Breast epithelium (tissue), 4 donors: ENCODE data around the gene NAPSA. TPM values are rescaled to one million over a fixed set of nuclear protein-coding genes. Genes with fewer than 3 reads are reported as not detected.

Experiments used
- DNase-seq, 2 donors: peaks; one replicate each; pipeline ENCODE4 v3.0.0-alpha.2; 2019; ENCODE audit warnings: low spot score in 2 of 2
- H3K27ac ChIP-seq, 2 donors: fragments of 200-600 bp; sonication (generic) in 1 of 2; one replicate each; pipeline ENCODE4 v1.5.1; 2016 to 2019; ENCODE audit warnings: mild to moderate bottlenecking in 1 of 2
- H3K27me3 ChIP-seq, 2 donors: fragments of 200-600 bp; sonication (generic) in 1 of 2; one replicate each; pipeline versions ENCODE4 v1.5.1 to v1.6.0; 2017 to 2019; ENCODE audit warnings: control low read depth in 1 of 2, mild to moderate bottlenecking in 1 of 2
- H3K36me3 ChIP-seq: fragments of 200-600 bp; one replicate; pipeline ENCODE4 v1.5.1; 2019
- H3K4me1 ChIP-seq, 2 donors: fragments of 200-600 bp; sonication (generic); one replicate each; pipeline ENCODE4 v1.5.1; 2016 to 2019; ENCODE audit warnings: control low read depth in 1 of 2
- H3K4me3 ChIP-seq, 3 donors: fragments of 200-600 bp; sonication (generic); 1 replicate in 2 of 3; 2 replicates in 1 of 3; pipeline ENCODE4 v1.5.1; 2016 to 2019; ENCODE audit warnings: mild to moderate bottlenecking in 3 of 3, moderate library complexity in 2 of 3
- H3K9me3 ChIP-seq, 2 donors: fragments of 200-600 bp; sonication (generic) in 1 of 2; one replicate each; pipeline ENCODE4 v1.5.1; 2016 to 2019; ENCODE audit warnings: control low read depth in 1 of 2
- POLR2A ChIP-seq: fragments of 450-650 bp; IDR thresholded peaks from one replicate; pipeline ENCODE4 v1.6.1; 2016; ENCODE audit warnings: antibody characterized with exemption, mild to moderate bottlenecking, moderate library complexity
- POLR2AphosphoS5 ChIP-seq, 3 donors: sonication (generic); formaldehyde crosslinking; IDR thresholded peaks; one replicate each; pipeline ENCODE4 v1.6.1; 2017; ENCODE audit warnings: antibody characterized with exemption in 3 of 3
- intact Hi-C: fragments of 100-400 bp; cut with DNase I; formaldehyde crosslinking; loops from one replicate; pipeline ENCODE4 v1.15.1; 2023; ENCODE audit warnings: low total_unique reads
- total RNA-seq, 3 donors: library from RNA; depleted of rRNA; stranded (reverse); fragments of >200 nt; gene quantifications; one replicate each; pipeline ENCODE4 v1.1.0, GENCODE V29; 2016
- TF ChIP-seq, protein P1 (sequence below), 3 donors: fragments of 450-650 bp; IDR thresholded peaks; one replicate each; pipeline ENCODE4 v1.5.1; 2016 to 2017; ENCODE audit warnings: antibody characterized with exemption in 3 of 3, mild to moderate bottlenecking in 3 of 3, moderate library complexity in 3 of 3

Gene NAPSA
- 1 to 10 TPM in 2 of 3 donors, under 1 TPM in 1; 0.80 to 1.8 (median 1.6) TPM for total RNA-seq

DNA sequence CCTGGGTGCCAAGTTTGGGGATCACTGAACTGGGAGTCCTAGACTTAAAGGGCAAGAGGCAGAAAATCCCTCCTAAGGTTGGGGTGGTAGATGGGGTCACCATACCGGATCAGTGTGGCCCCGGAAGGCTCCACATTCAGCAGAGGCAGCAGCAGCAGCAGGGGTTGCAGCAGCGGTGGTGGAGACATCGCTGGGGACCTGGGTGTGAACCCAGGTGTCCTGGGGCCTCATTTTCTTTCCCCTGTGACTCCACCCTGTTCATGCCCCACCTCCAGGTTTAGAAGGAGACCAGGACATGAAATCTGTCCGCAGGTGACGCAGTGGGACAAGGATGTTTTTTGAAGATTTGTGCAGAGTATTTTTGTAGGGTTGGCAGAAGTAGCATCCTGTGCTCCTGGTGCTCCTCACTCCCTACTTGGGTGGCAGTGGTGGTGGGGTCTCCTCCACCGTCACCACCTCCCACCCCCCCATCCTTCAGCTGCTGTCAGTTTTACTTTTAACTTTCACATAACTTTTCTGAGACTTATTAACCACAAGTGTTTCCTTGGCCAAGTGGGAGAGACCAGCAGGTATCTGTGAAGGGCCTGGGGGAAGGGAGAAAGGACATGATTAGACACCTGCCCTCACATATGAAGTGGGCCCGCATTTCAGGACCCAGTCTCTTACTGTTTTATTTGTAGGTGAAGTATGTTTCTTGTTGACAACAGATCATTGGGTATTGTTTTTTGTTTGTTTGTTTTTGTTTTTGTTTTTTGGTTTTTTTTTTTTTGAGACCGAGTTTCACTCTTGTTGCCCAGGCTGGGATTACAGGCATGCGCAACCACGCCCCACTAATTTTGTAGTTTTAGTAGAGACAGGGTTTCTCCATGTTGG, at the start of gene NAPSA:
Gene NAPSA (minus strand): TSS at position 206 of the 873 bp plus-strand sequence. CDS start 18 bp downstream, at position 188.
- no peak for DNase-seq
- no peaks in the 10 kb centered on the region for H3K9me3 ChIP-seq
- H3K4me3 ChIP-seq = no peak within 1 kb of the TSS
- no peak within 1 kb of the TSS for H3K27ac ChIP-seq
- TF ChIP-seq, protein P1, sequence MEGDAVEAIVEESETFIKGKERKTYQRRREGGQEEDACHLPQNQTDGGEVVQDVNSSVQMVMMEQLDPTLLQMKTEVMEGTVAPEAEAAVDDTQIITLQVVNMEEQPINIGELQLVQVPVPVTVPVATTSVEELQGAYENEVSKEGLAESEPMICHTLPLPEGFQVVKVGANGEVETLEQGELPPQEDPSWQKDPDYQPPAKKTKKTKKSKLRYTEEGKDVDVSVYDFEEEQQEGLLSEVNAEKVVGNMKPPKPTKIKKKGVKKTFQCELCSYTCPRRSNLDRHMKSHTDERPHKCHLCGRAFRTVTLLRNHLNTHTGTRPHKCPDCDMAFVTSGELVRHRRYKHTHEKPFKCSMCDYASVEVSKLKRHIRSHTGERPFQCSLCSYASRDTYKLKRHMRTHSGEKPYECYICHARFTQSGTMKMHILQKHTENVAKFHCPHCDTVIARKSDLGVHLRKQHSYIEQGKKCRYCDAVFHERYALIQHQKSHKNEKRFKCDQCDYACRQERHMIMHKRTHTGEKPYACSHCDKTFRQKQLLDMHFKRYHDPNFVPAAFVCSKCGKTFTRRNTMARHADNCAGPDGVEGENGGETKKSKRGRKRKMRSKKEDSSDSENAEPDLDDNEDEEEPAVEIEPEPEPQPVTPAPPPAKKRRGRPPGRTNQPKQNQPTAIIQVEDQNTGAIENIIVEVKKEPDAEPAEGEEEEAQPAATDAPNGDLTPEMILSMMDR (IDR thresholded peaks at IDR 0.05) = no peak
- TF ChIP-seq POLR2AphosphoS5 (IDR thresholded peaks at IDR 0.05) = no peak
- TF ChIP-seq POLR2A = no peak
- no peaks in the 10 kb centered on the region for H3K27me3 ChIP-seq
- H3K4me1 ChIP-seq = no peaks in the 10 kb centered on the region
- intact Hi-C loops = no loop called here
- H3K36me3 ChIP-seq = no peaks in the 10 kb centered on the region

DNA sequence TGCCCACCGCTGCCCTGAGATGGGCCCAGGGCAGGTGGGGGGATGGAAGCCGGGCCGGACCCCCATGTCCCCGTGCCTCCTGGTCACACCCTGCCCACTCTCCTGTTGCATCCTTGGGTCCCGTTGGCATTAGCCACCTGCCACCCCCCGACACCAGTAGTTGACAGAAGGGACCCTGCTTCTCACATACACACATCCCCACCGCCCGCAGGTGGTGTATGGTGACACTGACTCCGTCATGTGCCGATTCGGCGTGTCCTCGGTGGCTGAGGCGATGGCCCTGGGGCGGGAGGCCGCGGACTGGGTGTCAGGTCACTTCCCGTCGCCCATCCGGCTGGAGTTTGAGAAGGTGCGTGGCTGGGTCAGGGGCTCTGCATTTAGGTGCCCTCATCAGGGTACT, 48.1 kb upstream of the NAPSA start:
- intact Hi-C loops = no loop called here
- H3K27ac ChIP-seq = no peak overlapping the region
- H3K4me3 ChIP-seq = no peak overlapping the region
- peaks cover 2 to 20% of the 10 kb centered on the region in 2 donors for H3K27me3 ChIP-seq
- no peaks in the 10 kb centered on the region for H3K9me3 ChIP-seq
- TF ChIP-seq POLR2A = no peak
- no peak for TF ChIP-seq POLR2AphosphoS5 (IDR thresholded peaks at IDR 0.05)
- TF ChIP-seq, protein P1 (IDR thresholded peaks at IDR 0.05) = no peak
- H3K36me3 ChIP-seq = peaks cover 8% of the 10 kb centered on the region
- no peak for DNase-seq
- H3K4me1 ChIP-seq = no peaks in the 10 kb centered on the region

DNA sequence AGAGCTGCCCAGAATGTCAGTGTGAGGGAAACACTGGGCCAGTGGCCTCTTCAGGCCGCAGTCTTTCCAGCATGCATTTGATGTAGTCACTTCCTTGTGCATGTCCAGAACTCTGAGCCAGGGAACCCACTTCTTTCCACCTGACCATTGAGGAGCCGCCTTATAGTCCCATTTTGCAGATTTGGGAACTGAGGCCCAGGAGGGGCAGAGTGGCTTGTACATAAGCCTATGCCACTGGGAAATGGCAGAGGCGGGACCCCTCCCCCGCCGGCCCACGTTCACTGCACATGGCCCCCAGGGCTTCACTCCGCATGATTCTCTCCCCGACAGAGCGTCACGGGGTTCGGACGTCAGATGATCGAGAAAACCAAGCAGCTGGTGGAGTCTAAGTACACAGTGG, 47.7 kb upstream of the NAPSA start:
- no peaks in the 10 kb centered on the region for H3K9me3 ChIP-seq
- peaks cover 8% of the 10 kb centered on the region for H3K36me3 ChIP-seq
- no peak for TF ChIP-seq POLR2AphosphoS5 (IDR thresholded peaks at IDR 0.05)
- TF ChIP-seq, protein P1 (IDR thresholded peaks at IDR 0.05) = no peak
- no peak for TF ChIP-seq POLR2A
- no peaks in the 10 kb centered on the region for H3K4me1 ChIP-seq
- no peak for DNase-seq
- peaks cover 0 to 16% of the 10 kb centered on the region in 2 donors for H3K27me3 ChIP-seq
- no peak overlapping the region for H3K4me3 ChIP-seq
- intact Hi-C loops = no loop called here
- no peak overlapping the region for H3K27ac ChIP-seq

DNA sequence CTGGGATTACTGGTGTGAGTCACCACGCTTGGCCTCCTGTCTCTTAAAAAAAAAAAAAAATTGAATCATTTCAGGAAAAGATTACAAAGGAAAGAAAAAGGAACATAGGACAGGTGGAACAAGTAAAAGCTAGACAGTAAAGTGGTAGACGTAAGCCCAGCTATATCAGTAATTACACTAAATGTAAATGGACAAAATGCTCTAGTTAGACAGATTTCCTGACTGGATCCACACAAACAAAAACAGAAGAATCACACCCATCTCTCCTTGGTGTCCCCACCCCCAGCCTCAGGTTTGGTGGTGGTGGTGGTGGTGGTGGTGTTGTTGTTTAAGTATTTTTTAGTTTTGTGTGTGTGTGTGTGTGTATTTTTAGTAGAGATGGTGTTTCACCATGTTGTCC, 47.0 kb upstream of the NAPSA start:
- intact Hi-C loops = no loop called here
- H3K4me1 ChIP-seq = no peaks in the 10 kb centered on the region
- peaks cover 8% of the 10 kb centered on the region for H3K36me3 ChIP-seq
- H3K27ac ChIP-seq = no peak overlapping the region
- peaks cover 0 to 9% of the 10 kb centered on the region in 2 donors for H3K27me3 ChIP-seq
- DNase-seq = no peak
- H3K4me3 ChIP-seq = no peak overlapping the region
- no peaks in the 10 kb centered on the region for H3K9me3 ChIP-seq
- TF ChIP-seq POLR2A (no peak), POLR2AphosphoS5 (IDR thresholded peaks at IDR 0.05) (no peak)
- TF ChIP-seq, protein P1 (IDR thresholded peaks at IDR 0.05) = no peak

DNA sequence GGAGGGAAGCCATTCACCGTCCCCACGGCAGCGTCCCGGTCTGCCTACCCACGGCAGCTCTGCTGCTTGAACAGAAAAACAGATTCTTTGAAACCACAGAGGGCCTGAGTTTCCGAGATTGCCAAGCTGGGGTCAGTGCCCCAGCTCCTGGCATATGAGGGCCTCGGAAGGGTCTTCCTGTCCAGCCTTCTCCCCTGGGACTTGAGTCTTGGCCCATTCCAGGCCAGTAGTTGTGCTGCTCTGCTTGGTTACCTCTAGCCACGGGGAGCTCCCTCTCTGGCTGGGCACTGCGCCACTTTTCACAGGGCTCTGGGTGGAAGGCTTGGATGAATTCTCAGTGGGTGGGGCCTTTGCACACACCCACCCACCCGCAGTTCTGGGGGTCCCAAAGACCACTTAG, 44.7 kb upstream of the NAPSA start:
- no peaks in the 10 kb centered on the region for H3K4me1 ChIP-seq
- intact Hi-C loops = no loop called here

More for the DNA sequence above, 44.7 kb upstream of the NAPSA start:
- H3K27ac ChIP-seq = no peak overlapping the region
- no peaks in the 10 kb centered on the region for H3K9me3 ChIP-seq
- no peak for TF ChIP-seq POLR2AphosphoS5 (IDR thresholded peaks at IDR 0.05)
- TF ChIP-seq, protein P1 (IDR thresholded peaks at IDR 0.05) = no peak
- DNase-seq = no peak
- no peaks in the 10 kb centered on the region for H3K27me3 ChIP-seq
- no peak overlapping the region for H3K4me3 ChIP-seq
- peaks cover 8% of the 10 kb centered on the region for H3K36me3 ChIP-seq
